ENCODE results near the gene GAS7.

- TF ChIP-seq SP1 (IDR thresholded peaks at IDR 0.05) = no peak
- TF ChIP-seq BHLHE40 (IDR thresholded peaks at IDR 0.05; ENCODE audit: borderline replicate concordance) = no peak
- no peak for TF ChIP-seq ARNT (IDR thresholded peaks at IDR 0.05)
- no peak for TF ChIP-seq TARDBP (IDR thresholded peaks at IDR 0.05)
- TF ChIP-seq ELF4 (IDR thresholded peaks at IDR 0.05) = no peak
- TF ChIP-seq HDGF (IDR thresholded peaks at IDR 0.05; ENCODE audit: borderline replicate concordance) = no peak
- no peak for TF ChIP-seq NFRKB (IDR thresholded peaks at IDR 0.05)
Measured at GRCh38 chr17:10234033-10234432, 35.6 kb upstream of the GAS7 start.
